GM18526 (cell line): ENCODE data around the gene SIM2.

Source experiments
- POLR2A ChIP-seq: IDR thresholded peaks from 3 replicates; pipeline ENCODE4 v1.6.1; 2011; ENCODE audit not compliant: insufficient read length; ENCODE audit errors: extremely low read depth

SIM2 gene

GRCh38 chr21:36698981-36699545, at the start of gene SIM2:
Gene SIM2 (plus strand): TSS chr21:36699115. CDS start chr21:36699747, 632 bp downstream.
- no peak for TF ChIP-seq POLR2A

- TF ChIP-seq POLR2A: no peak
Observed at GRCh38 chr21:36654324-36654723, 44.6 kb upstream of the SIM2 start.

GRCh38 chr21:36654796-36655325, 44.1 kb upstream of the SIM2 start:
- TF ChIP-seq POLR2A: no peak

GRCh38 chr21:36656138-36656537, 42.8 kb upstream of the SIM2 start:
- TF ChIP-seq POLR2A: no peak

GRCh38 chr21:36657999-36658398, 40.9 kb upstream of the SIM2 start:
- TF ChIP-seq POLR2A: no peak

- TF ChIP-seq POLR2A: no peak
Observed at GRCh38 chr21:36658926-36659325, 40.0 kb upstream of the SIM2 start.

- no peak for TF ChIP-seq POLR2A
Observed at GRCh38 chr21:36661511-36662309, 37.2 kb upstream of the SIM2 start.

GRCh38 chr21:36663033-36663855, 35.7 kb upstream of the SIM2 start:
- no peak for TF ChIP-seq POLR2A

- TF ChIP-seq POLR2A: no peak
Observed at GRCh38 chr21:36664662-36664990, 34.3 kb upstream of the SIM2 start.

- TF ChIP-seq POLR2A: no peak
Observed at GRCh38 chr21:36665806-36666205, 33.1 kb upstream of the SIM2 start.

GRCh38 chr21:36668713-36669112, 30.2 kb upstream of the SIM2 start:
- TF ChIP-seq POLR2A: no peak

GRCh38 chr21:36671836-36672235, 27.1 kb upstream of the SIM2 start:
- no peak for TF ChIP-seq POLR2A

GRCh38 chr21:36672737-36673136, 26.2 kb upstream of the SIM2 start:
- no peak for TF ChIP-seq POLR2A

- TF ChIP-seq POLR2A: no peak
Observed at GRCh38 chr21:36676039-36676950, 22.6 kb upstream of the SIM2 start.

GRCh38 chr21:36677443-36677842, 21.5 kb upstream of the SIM2 start:
- TF ChIP-seq POLR2A: no peak
